ENCODE measurements around the gene RABGAP1L.

GRCh38 chr1:174550296-174550695 is 391.0 kb downstream of the RABGAP1L start:
- TF ChIP-seq YY1 (IDR thresholded peaks at IDR 0.05; ENCODE audit: extremely low read depth, insufficient replicate concordance, low read depth, low read length) (no peak), POLR2AphosphoS5 (IDR thresholded peaks at IDR 0.05; ENCODE audit: low read depth, low read length) (no peak), CTCF (IDR thresholded peaks at IDR 0.05 in 2 of 3, conservative IDR thresholded peaks at IDR 0.05 in 1 of 3; ENCODE audit: borderline replicate concordance in 1 of 3, insufficient read depth in 1 of 3, low read depth in 2 of 3, low read length in 2 of 3) (no peak), REST (IDR thresholded peaks at IDR 0.05; ENCODE audit: low read depth) (no peak), CBX3 (IDR thresholded peaks at IDR 0.05; ENCODE audit: low read depth) (no peak), SP1 (IDR thresholded peaks at IDR 0.05; ENCODE audit: low read depth) (no peak), POLR2A (IDR thresholded peaks at IDR 0.05; ENCODE audit: borderline replicate concordance, extremely low read depth, insufficient read depth, insufficient read length) (no peak), EGR1 (IDR thresholded peaks at IDR 0.05; ENCODE audit: low read depth) (no peak), EZH2 (IDR thresholded peaks at IDR 0.05) (no peak), TCF7L2 (IDR thresholded peaks at IDR 0.05; ENCODE audit: borderline replicate concordance, extremely low read depth, insufficient read depth, insufficient read length) (no peak), FOSL1 (IDR thresholded peaks at IDR 0.05; ENCODE audit: low read depth) (no peak), MAX (IDR thresholded peaks at IDR 0.05) (no peak), ATF3 (IDR thresholded peaks at IDR 0.05) (no peak), ZFX (IDR thresholded peaks at IDR 0.05) (no peak)

Measured in HCT116 (cell line).